C1 segment of cervical spinal cord (tissue), 14 donors: ENCODE data around the gene C5orf34.
"Not testable (repeated sequence)": the region's sequence is repeated elsewhere in the genome, so short reads cannot be mapped to it uniquely, and the experiment has no call there.

Experiments used
- DNase-seq, 14 donors: peaks; one replicate each; lab custom pipeline; 2025; lab: John Stamatoyannopoulos, UW

The C5orf34 gene

GRCh38 chr5:43514471-43514815 is 505 bp downstream of the C5orf34 start:
- DNase-seq, result no peak

- DNase-seq, result no peak
Observed at GRCh38 chr5:43514025-43514424, 923 bp downstream of the C5orf34 start.

- not testable (repeated sequence) for DNase-seq
Observed at GRCh38 chr5:43511062-43511461, 3.9 kb downstream of the C5orf34 start.

- no peak for DNase-seq
Observed at GRCh38 chr5:43498581-43498980, 16.4 kb downstream of the C5orf34 start.

GRCh38 chr5:43497311-43498104 is 17.4 kb downstream of the C5orf34 start:
- no peak for DNase-seq

- DNase-seq, result no peak
Observed at GRCh38 chr5:43491326-43491725, 23.6 kb downstream of the C5orf34 start.

- DNase-seq, result no peak
Observed at GRCh38 chr5:43486353-43486752, 28.6 kb downstream of the C5orf34 start.

GRCh38 chr5:43485406-43485805 is 29.5 kb downstream of the C5orf34 start:
- DNase-seq, result no peak

GRCh38 chr5:43484106-43484849 is 30.7 kb downstream of the C5orf34 start:
- DNase-seq, result peak; percentile 33 to 97 (median 91)

GRCh38 chr5:43483298-43484105 is 31.4 kb downstream of the C5orf34 start, which contains the start of gene TMEM267:
TMEM267 (minus strand) TSS chr5:43483865; CDS start chr5:43453969, 29,896 bp downstream.
- DNase-seq, result peak; percentile 33 to 96 (median 92)

- no peak for DNase-seq
Observed at GRCh38 chr5:43482490-43483297, 32.3 kb downstream of the C5orf34 start.

- DNase-seq, result no peak
Observed at GRCh38 chr5:43469671-43470391, 45.1 kb downstream of the C5orf34 start.

GRCh38 chr5:43467100-43467499 is 47.8 kb downstream of the C5orf34 start:
- DNase-seq, result no peak

- not testable (repeated sequence) for DNase-seq
Observed at GRCh38 chr5:43465455-43465854, 49.5 kb downstream of the C5orf34 start.

- DNase-seq, result no peak
Observed at GRCh38 chr5:43461066-43461465, 53.9 kb downstream of the C5orf34 start.

GRCh38 chr5:43456556-43456955 is 58.4 kb downstream of the C5orf34 start:
- DNase-seq, result no peak

- DNase-seq, result not testable (repeated sequence)
Observed at GRCh38 chr5:43441575-43441974, 73.4 kb downstream of the C5orf34 start.

GRCh38 chr5:43437062-43437660 is 77.8 kb downstream of the C5orf34 start:
- no peak for DNase-seq
